Nephron (organoid): ENCODE measurements around the gene HVCN1.

Experiments used
- H3K27ac Mint-ChIP-seq, 3 experiments: 2 replicates each; pipeline ENCODE4 v1.8.0; 2020; ENCODE audit warnings: mixed read lengths in 3 of 3, mild to moderate bottlenecking in 2 of 3, moderate library complexity in 1 of 3
- H3K27me3 Mint-ChIP-seq: 2 replicates; pipeline ENCODE4 v1.8.0; 2021; ENCODE audit warnings: low read depth, mild to moderate bottlenecking, moderate library complexity, mixed read lengths
- H3K36me3 Mint-ChIP-seq: 2 replicates; pipeline ENCODE4 v1.8.0; 2020; ENCODE audit warnings: low read depth, mixed read lengths
- H3K4me1 Mint-ChIP-seq: 2 replicates; pipeline ENCODE4 v1.8.0; 2020; ENCODE audit warnings: mixed read lengths
- H3K4me3 Mint-ChIP-seq, 3 experiments: 2 replicates each; pipeline ENCODE4 v1.8.0; 2020; ENCODE audit warnings: mild to moderate bottlenecking in 3 of 3, mixed read lengths in 3 of 3, moderate library complexity in 2 of 3
- H3K9me3 Mint-ChIP-seq: 2 replicates; pipeline ENCODE4 v1.8.0; 2020; ENCODE audit warnings: mixed read lengths
- CTCF ChIP-seq, 3 experiments: fragments of 200-600 bp; sonication (generic); IDR thresholded peaks; one replicate each; pipeline ENCODE4 v1.5.0; 2021; ENCODE audit warnings: antibody characterized with exemption in 3 of 3; ENCODE audit not compliant: unreplicated experiment in 3 of 3

Gene HVCN1

GRCh38 chr12:110600254-110600653, 88.7 kb downstream of the HVCN1 start:
- no peak overlapping the region for H3K27ac Mint-ChIP-seq
- no peaks in the 10 kb centered on the region for H3K36me3 Mint-ChIP-seq
- TF ChIP-seq CTCF (IDR thresholded peaks at IDR 0.05; ENCODE audit: unreplicated experiment in 3 of 3): peak in 2 of 3 experiments; percentile 37 to 42
- no peak overlapping the region for H3K4me3 Mint-ChIP-seq
- no peaks in the 10 kb centered on the region for H3K9me3 Mint-ChIP-seq
- H3K4me1 Mint-ChIP-seq: no peaks in the 10 kb centered on the region
- H3K27me3 Mint-ChIP-seq: peaks cover 4% of the 10 kb centered on the region

- TF ChIP-seq CTCF (IDR thresholded peaks at IDR 0.05; ENCODE audit: unreplicated experiment in 3 of 3): no peak
- no peak overlapping the region for H3K27ac Mint-ChIP-seq
- H3K27me3 Mint-ChIP-seq: peaks cover 4% of the 10 kb centered on the region
- no peaks in the 10 kb centered on the region for H3K4me1 Mint-ChIP-seq
- H3K9me3 Mint-ChIP-seq: no peaks in the 10 kb centered on the region
- no peaks in the 10 kb centered on the region for H3K36me3 Mint-ChIP-seq
- H3K4me3 Mint-ChIP-seq: no peak overlapping the region
Observed at GRCh38 chr12:110599334-110599733, 89.6 kb downstream of the HVCN1 start.
